Measurements from ENCODE around the gene LPCAT2. TPM values are rescaled to one million over a fixed set of nuclear protein-coding genes. Genes with fewer than 3 reads are reported as not detected.

Gene LPCAT2, protein sequence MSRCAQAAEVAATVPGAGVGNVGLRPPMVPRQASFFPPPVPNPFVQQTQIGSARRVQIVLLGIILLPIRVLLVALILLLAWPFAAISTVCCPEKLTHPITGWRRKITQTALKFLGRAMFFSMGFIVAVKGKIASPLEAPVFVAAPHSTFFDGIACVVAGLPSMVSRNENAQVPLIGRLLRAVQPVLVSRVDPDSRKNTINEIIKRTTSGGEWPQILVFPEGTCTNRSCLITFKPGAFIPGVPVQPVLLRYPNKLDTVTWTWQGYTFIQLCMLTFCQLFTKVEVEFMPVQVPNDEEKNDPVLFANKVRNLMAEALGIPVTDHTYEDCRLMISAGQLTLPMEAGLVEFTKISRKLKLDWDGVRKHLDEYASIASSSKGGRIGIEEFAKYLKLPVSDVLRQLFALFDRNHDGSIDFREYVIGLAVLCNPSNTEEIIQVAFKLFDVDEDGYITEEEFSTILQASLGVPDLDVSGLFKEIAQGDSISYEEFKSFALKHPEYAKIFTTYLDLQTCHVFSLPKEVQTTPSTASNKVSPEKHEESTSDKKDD
- total RNA-seq, result 10 to 100 TPM; 12.1 to 19.7 (median 18.1) TPM

DNA sequence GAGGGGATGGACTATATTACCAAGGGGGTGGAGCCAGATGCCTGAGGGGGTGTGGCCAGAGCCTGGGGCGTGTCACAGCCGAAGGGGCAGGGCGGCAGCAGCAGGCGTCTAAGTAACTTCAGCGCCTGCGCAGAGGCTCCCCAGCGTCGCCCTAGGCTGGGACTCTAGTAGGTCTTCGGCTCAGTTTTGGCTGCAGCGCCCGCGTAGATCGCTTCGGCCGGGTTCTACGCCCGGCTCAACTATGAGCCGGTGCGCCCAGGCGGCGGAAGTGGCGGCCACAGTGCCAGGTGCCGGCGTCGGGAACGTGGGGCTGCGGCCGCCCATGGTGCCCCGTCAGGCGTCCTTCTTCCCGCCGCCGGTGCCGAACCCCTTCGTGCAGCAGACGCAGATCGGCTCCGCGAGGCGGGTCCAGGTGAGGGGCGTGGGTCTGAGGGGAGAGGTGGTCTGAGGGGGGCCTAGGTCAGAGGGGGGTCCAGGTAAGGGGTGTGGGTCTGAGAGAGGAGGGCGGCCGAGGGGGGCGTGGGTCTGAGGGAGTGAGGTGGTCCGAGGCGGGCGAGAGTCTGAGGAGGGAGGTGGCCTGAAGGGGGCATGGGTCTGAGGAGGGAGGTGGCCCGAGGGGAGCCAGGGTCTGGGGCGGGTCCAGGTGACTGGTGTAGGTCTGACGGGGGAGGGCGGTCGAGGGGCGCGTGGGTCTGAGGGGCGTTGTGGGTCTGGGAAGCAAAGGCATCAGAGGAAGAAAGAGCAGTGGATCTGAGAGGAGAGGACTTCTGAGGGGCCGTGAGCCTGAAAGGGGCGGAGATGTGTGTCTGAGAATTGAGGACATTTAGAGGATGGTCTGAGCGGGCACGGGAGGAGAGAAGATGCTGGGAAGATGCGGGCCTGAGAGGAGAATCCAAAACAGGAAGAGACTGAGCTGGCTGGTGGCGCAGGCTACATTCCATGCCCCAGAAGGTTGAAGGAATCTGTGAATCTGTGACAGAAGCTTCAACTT, at the start of gene LPCAT2:
LPCAT2 (plus strand) TSS at position 132 of the 991 bp plus-strand sequence; CDS start at position 242, 110 bp downstream.
- H3K9me3 ChIP-seq, result no peaks in the 10 kb centered on the region
- peaks cover 16% of the 10 kb centered on the region for H3K36me3 ChIP-seq
- WGBS, result 2% methylated on average over 59 of the region's 61 CpGs
- H3K27me3 ChIP-seq, result no peaks in the 10 kb centered on the region
- TF ChIP-seq, protein P1, sequence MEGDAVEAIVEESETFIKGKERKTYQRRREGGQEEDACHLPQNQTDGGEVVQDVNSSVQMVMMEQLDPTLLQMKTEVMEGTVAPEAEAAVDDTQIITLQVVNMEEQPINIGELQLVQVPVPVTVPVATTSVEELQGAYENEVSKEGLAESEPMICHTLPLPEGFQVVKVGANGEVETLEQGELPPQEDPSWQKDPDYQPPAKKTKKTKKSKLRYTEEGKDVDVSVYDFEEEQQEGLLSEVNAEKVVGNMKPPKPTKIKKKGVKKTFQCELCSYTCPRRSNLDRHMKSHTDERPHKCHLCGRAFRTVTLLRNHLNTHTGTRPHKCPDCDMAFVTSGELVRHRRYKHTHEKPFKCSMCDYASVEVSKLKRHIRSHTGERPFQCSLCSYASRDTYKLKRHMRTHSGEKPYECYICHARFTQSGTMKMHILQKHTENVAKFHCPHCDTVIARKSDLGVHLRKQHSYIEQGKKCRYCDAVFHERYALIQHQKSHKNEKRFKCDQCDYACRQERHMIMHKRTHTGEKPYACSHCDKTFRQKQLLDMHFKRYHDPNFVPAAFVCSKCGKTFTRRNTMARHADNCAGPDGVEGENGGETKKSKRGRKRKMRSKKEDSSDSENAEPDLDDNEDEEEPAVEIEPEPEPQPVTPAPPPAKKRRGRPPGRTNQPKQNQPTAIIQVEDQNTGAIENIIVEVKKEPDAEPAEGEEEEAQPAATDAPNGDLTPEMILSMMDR (IDR thresholded peaks at IDR 0.05), result no peak
- no peak for TF ChIP-seq EP300 (IDR thresholded peaks at IDR 0.05)
- TF ChIP-seq POLR2A (IDR thresholded peaks at IDR 0.05), result no peak
- peak in 1 of 3 donors; percentile 50 for TF ChIP-seq POLR2AphosphoS5 (IDR thresholded peaks at IDR 0.05)
- peak; percentile 88 to 92 for DNase-seq (ENCODE audit: low spot score in 2 of 2)
- peak within 1 kb of the TSS; percentile 69 for H3K4me3 ChIP-seq
- peak within 1 kb of the TSS; percentile 74 for H3K27ac ChIP-seq
- peaks cover 15% of the 10 kb centered on the region for H3K4me1 ChIP-seq

DNA sequence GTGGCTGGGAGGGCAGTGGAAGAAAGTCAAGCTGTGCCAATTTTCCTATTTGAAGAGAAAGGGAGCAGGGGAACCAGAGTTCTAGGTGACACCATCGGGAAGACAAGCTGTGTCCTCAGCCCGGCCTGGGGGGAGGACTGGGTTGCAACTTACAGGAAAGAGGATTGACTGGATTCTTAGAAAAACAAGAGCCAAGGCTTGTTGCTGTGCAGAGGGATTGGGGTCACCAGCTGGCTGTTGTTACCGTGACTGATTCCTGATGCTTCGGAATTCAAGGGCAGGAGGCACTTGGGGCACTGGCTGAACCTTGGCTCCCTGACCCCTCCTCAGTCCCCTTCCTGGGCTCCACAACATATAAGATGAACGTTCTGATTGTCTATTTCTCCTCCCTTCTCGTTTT, 46.6 kb upstream of the LPCAT2 start:
- H3K9me3 ChIP-seq, result no peaks in the 10 kb centered on the region
- no peak overlapping the region for H3K27ac ChIP-seq
- H3K27me3 ChIP-seq, result no peaks in the 10 kb centered on the region
- TF ChIP-seq POLR2AphosphoS5 (IDR thresholded peaks at IDR 0.05) (no peak), POLR2A (IDR thresholded peaks at IDR 0.05) (no peak), EP300 (IDR thresholded peaks at IDR 0.05) (no peak)
- TF ChIP-seq, protein P1 (IDR thresholded peaks at IDR 0.05), result no peak
- H3K36me3 ChIP-seq, result no peaks in the 10 kb centered on the region
- DNase-seq (ENCODE audit: low spot score in 2 of 2), result no peak
- H3K4me3 ChIP-seq, result no peak overlapping the region
- WGBS, result 83% methylated on average over 6 of the region's 6 CpGs
- H3K4me1 ChIP-seq, result no peaks in the 10 kb centered on the region

DNA sequence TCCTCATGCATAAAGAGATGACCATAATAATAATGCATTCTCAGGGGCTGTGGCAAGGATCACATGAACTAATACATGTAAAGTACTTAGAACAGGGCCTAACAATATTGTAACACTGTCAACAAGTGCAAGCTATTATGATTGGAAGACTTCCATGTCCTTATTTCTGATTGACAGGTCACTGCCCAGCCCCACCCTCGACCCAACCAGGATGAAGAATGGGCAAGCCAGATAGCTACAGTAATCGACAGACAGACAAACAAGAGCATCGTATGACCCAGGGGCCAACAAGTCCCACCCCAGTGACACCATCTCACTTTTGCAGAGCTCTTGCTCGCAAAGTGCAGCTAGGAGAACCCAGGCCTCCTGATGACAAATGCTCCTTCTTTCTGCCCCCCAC, 44.5 kb upstream of the LPCAT2 start:
- WGBS, result 38% methylated on average over 4 of the region's 4 CpGs
- no peak for DNase-seq (ENCODE audit: low spot score in 2 of 2)
- TF ChIP-seq POLR2A (IDR thresholded peaks at IDR 0.05) (no peak), EP300 (IDR thresholded peaks at IDR 0.05) (no peak), POLR2AphosphoS5 (IDR thresholded peaks at IDR 0.05) (no peak)
- TF ChIP-seq, protein P1 (IDR thresholded peaks at IDR 0.05), result no peak
- Histone ChIP-seq H3K27ac (no peak overlapping the region), H3K4me3 (no peak overlapping the region), H3K36me3 (no peaks in the 10 kb centered on the region), H3K4me1 (no peaks in the 10 kb centered on the region), H3K9me3 (no peaks in the 10 kb centered on the region), H3K27me3 (no peaks in the 10 kb centered on the region)

DNA sequence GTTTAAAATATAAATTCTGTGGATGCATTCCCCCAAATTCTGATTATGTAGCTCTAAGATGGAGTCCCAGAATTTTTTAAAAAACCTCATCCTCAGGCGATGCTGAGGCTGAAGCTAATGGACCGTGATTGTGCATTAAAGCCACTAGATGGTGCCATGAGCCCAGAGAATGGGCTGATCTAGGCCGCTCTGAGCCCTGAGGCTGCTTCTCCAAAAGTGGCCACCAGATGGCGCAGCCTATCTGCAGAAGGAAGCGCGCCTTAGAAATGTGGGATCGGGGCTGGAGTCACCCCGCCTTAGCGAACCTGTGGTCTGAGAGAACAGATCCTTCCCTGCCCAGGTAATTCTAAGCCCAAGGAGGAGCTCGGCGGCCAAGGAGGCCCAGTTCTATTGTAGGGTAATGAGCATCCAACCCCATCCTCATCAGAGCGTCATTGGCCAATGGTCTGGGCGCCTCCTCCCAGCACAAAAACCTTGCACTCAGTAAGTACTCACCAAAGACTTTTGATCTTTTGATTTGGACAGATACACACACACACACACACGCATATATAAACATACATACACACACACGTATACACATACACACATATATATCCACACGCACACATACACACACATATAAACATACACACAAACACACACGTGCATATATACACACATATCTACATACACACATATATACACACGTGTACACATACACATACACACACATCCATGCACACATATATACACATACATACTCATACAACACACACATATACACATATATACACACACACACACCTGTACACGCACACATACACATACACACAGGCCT, 43.6 kb upstream of the LPCAT2 start:
- Histone ChIP-seq H3K4me3 (no peak overlapping the region), H3K36me3 (no peaks in the 10 kb centered on the region), H3K27me3 (no peaks in the 10 kb centered on the region), H3K4me1 (peaks cover 2% of the 10 kb centered on the region), H3K27ac (no peak overlapping the region), H3K9me3 (no peaks in the 10 kb centered on the region)
- peak in 1 of 3 donors; percentile 42 for TF ChIP-seq POLR2AphosphoS5 (IDR thresholded peaks at IDR 0.05)
- TF ChIP-seq POLR2A (IDR thresholded peaks at IDR 0.05), result no peak
- TF ChIP-seq, protein P1 (IDR thresholded peaks at IDR 0.05), result peak; percentile 96 to 100
- TF ChIP-seq EP300 (IDR thresholded peaks at IDR 0.05), result no peak
- peak; percentile 91 to 95 for DNase-seq (ENCODE audit: low spot score in 2 of 2)
- WGBS, result 33% methylated on average over 18 of the region's 19 CpGs
